Measurements from ENCODE around the gene OOSP4B.

DNA sequence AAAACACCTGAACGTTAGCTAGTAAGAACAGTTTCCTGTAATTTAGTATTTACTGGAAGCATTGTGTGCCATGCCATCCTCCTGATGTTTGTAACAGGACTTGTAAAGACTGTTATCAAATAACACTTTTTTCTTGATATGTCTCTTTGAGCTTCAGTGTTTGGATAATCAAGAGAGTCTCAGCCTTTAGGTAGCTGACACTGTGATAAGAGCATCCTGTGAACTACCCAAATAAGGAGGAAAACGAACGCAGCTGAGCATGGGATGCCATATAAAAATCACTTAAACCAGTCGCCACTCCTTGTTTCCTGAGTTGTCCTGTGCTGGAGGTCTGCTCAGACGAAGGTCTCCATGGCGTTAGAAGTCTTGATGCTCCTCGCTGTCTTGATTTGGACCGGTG lies 23.1 kb downstream of the OOSP4B start, which contains the start of gene OOSP2:
- TF ChIP-seq EZH2 (IDR thresholded peaks at IDR 0.05; ENCODE audit: low read length) = no peak
- TF ChIP-seq, protein P1, sequence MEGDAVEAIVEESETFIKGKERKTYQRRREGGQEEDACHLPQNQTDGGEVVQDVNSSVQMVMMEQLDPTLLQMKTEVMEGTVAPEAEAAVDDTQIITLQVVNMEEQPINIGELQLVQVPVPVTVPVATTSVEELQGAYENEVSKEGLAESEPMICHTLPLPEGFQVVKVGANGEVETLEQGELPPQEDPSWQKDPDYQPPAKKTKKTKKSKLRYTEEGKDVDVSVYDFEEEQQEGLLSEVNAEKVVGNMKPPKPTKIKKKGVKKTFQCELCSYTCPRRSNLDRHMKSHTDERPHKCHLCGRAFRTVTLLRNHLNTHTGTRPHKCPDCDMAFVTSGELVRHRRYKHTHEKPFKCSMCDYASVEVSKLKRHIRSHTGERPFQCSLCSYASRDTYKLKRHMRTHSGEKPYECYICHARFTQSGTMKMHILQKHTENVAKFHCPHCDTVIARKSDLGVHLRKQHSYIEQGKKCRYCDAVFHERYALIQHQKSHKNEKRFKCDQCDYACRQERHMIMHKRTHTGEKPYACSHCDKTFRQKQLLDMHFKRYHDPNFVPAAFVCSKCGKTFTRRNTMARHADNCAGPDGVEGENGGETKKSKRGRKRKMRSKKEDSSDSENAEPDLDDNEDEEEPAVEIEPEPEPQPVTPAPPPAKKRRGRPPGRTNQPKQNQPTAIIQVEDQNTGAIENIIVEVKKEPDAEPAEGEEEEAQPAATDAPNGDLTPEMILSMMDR (optimal IDR thresholded peaks at IDR 0.05 in 1 of 3, IDR thresholded peaks at IDR 0.05 in 1 of 3, conservative IDR thresholded peaks at IDR 0.05 in 1 of 3; ENCODE audit: extremely low read depth in 1 of 3, insufficient read depth in 2 of 3, low read length in 3 of 3) = no peak
